GM19193 (cell line): ENCODE data around the gene VPS37C.

Experiments
- POLR2A ChIP-seq: IDR thresholded peaks from 4 replicates; pipeline ENCODE4 v1.6.1; 2011; ENCODE audit not compliant: insufficient read depth, insufficient read length; ENCODE audit errors: extremely low read depth

Gene VPS37C

GRCh38 chr11:61158691-61159381, 2.4 kb downstream of the VPS37C start:
- TF ChIP-seq POLR2A, result no peak

GRCh38 chr11:61157743-61158142, 3.5 kb downstream of the VPS37C start:
- no peak for TF ChIP-seq POLR2A

- TF ChIP-seq POLR2A, result no peak
Measured at GRCh38 chr11:61155741-61156140, 5.5 kb downstream of the VPS37C start.

- no peak for TF ChIP-seq POLR2A
Measured at GRCh38 chr11:61155312-61155711, 5.9 kb downstream of the VPS37C start.

GRCh38 chr11:61154528-61154927, 6.7 kb downstream of the VPS37C start:
- TF ChIP-seq POLR2A, result no peak

GRCh38 chr11:61153593-61154095, 7.6 kb downstream of the VPS37C start:
- no peak for TF ChIP-seq POLR2A

GRCh38 chr11:61152816-61153592, 8.2 kb downstream of the VPS37C start:
- no peak for TF ChIP-seq POLR2A

GRCh38 chr11:61151545-61152252, 9.5 kb downstream of the VPS37C start:
- no peak for TF ChIP-seq POLR2A

GRCh38 chr11:61150706-61151544, 10.3 kb downstream of the VPS37C start:
- TF ChIP-seq POLR2A, result no peak

- TF ChIP-seq POLR2A, result no peak
Measured at GRCh38 chr11:61149624-61150615, 11.3 kb downstream of the VPS37C start.

GRCh38 chr11:61147791-61148620, 13.2 kb downstream of the VPS37C start:
- TF ChIP-seq POLR2A, result no peak

- TF ChIP-seq POLR2A, result no peak
Measured at GRCh38 chr11:61147271-61147670, 14.0 kb downstream of the VPS37C start.
